NCI-H2171 treated with DMSO at 0.1 percent for 48 hours (cell line): ENCODE data around the gene CASP4.
"Not testable (repeated sequence)": the region's sequence is repeated elsewhere in the genome, so short reads cannot be mapped to it uniquely, and the experiment has no call there.

Experiments used
- DNase-seq: peaks from one replicate; lab custom pipeline; 2025; lab: John Stamatoyannopoulos, UW

The CASP4 gene

GRCh38 chr11:104956528-104956927 lies 11.8 kb downstream of the CASP4 start:
- DNase-seq = no peak

GRCh38 chr11:104946907-104947306 lies 21.5 kb downstream of the CASP4 start:
- no peak for DNase-seq

GRCh38 chr11:104944076-104944475 lies 24.3 kb downstream of the CASP4 start:
- DNase-seq = no peak

- no peak for DNase-seq
These were observed 24.8 kb downstream of the CASP4 start for GRCh38 chr11:104943561-104943960.

- no peak for DNase-seq
These were observed 33.8 kb downstream of the CASP4 start for GRCh38 chr11:104934594-104934993.

- DNase-seq = not testable (repeated sequence)
These were observed 34.3 kb downstream of the CASP4 start for GRCh38 chr11:104934073-104934472.

- no peak for DNase-seq
These were observed 39.6 kb downstream of the CASP4 start for GRCh38 chr11:104928811-104929210.

GRCh38 chr11:104926771-104927611 lies 41.4 kb downstream of the CASP4 start:
- no peak for DNase-seq

GRCh38 chr11:104925850-104926249 lies 42.5 kb downstream of the CASP4 start:
- DNase-seq = no peak

- DNase-seq = no peak
These were observed 50.1 kb downstream of the CASP4 start for GRCh38 chr11:104918113-104918824.

- no peak for DNase-seq
These were observed 50.9 kb downstream of the CASP4 start for GRCh38 chr11:104917271-104918112.

GRCh38 chr11:104916442-104916841 lies 51.9 kb downstream of the CASP4 start:
- DNase-seq = no peak

GRCh38 chr11:104912102-104912501 lies 56.3 kb downstream of the CASP4 start:
- no peak for DNase-seq

GRCh38 chr11:104908186-104908531 lies 60.2 kb downstream of the CASP4 start:
- no peak for DNase-seq

GRCh38 chr11:104907521-104908185 lies 60.7 kb downstream of the CASP4 start:
- no peak for DNase-seq

- no peak for DNase-seq
These were observed 63.1 kb downstream of the CASP4 start for GRCh38 chr11:104905271-104905670.

GRCh38 chr11:104899226-104899625 lies 69.1 kb downstream of the CASP4 start:
- DNase-seq = no peak

- DNase-seq = no peak
These were observed 69.7 kb downstream of the CASP4 start for GRCh38 chr11:104898685-104899013.

GRCh38 chr11:104897891-104898684 lies 70.3 kb downstream of the CASP4 start, which contains the start of gene CASP12:
TSS of gene CASP12 (minus strand) at chr11:104898460.
- DNase-seq = no peak

GRCh38 chr11:104895634-104896033 lies 72.7 kb downstream of the CASP4 start:
- DNase-seq = no peak

- DNase-seq = no peak
These were observed 74.5 kb downstream of the CASP4 start for GRCh38 chr11:104893876-104894275.
